Body of pancreas (tissue), 4 donors: ENCODE data around the gene CDK5RAP2.

Experiments
- POLR2A ChIP-seq, 3 donors: fragments of 450-650 bp; IDR thresholded peaks; one replicate each; pipeline ENCODE4 v1.6.1; 2016; ENCODE audit warnings: antibody characterized with exemption in 3 of 3, mild to moderate bottlenecking in 2 of 3
- TF ChIP-seq, protein P1 (sequence below), 7 experiments: fragments of 450-650 bp in 4 of 7; fragments of 200-600 bp in 3 of 7; sonication (generic) in 3 of 7; IDR thresholded peaks; one replicate each; pipeline ENCODE4 v1.5.1; 2016 to 2019; ENCODE audit warnings: antibody characterized with exemption in 7 of 7

DNA sequence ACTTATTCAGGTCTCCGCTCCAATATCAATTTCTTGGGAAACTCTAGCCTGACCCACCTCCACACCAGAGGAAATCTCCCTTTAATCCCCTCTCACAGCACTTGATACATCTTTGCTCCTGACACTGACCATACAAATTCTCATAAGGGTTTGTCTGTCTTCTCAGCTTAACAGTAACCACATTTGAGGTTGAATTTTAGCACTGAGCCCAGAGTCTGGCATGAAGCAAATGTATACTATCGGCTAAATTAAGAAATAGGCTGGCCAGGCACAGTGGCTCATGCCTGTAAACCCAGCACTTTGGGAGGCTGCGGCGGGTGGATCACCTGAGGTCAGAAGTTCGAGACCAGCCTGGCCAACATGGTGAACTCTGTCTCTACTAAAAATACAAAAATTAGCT lies 9.7 kb downstream of the CDK5RAP2 start:
- TF ChIP-seq POLR2A (IDR thresholded peaks at IDR 0.05): no peak
- TF ChIP-seq, protein P1, sequence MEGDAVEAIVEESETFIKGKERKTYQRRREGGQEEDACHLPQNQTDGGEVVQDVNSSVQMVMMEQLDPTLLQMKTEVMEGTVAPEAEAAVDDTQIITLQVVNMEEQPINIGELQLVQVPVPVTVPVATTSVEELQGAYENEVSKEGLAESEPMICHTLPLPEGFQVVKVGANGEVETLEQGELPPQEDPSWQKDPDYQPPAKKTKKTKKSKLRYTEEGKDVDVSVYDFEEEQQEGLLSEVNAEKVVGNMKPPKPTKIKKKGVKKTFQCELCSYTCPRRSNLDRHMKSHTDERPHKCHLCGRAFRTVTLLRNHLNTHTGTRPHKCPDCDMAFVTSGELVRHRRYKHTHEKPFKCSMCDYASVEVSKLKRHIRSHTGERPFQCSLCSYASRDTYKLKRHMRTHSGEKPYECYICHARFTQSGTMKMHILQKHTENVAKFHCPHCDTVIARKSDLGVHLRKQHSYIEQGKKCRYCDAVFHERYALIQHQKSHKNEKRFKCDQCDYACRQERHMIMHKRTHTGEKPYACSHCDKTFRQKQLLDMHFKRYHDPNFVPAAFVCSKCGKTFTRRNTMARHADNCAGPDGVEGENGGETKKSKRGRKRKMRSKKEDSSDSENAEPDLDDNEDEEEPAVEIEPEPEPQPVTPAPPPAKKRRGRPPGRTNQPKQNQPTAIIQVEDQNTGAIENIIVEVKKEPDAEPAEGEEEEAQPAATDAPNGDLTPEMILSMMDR (IDR thresholded peaks at IDR 0.05): no peak
